T-helper 2 cell (primary cell): ENCODE data around the gene MXI1.
"Not testable (repeated sequence)": the region's sequence is repeated elsewhere in the genome, so short reads cannot be mapped to it uniquely, and the experiment has no call there.

Source experiments
- DNase-seq, 5 experiments: peaks; one replicate each; pipeline versions ENCODE4 v3.0.0 to v3.0.0-alpha.2; 2012 to 2022

MXI1 gene

GRCh38 chr10:110242511-110242910 is 35.1 kb downstream of the MXI1 start:
- no peak for DNase-seq

- no peak for DNase-seq
Observed at GRCh38 chr10:110244550-110244949, 37.1 kb downstream of the MXI1 start.

- DNase-seq: not testable (repeated sequence)
Observed at GRCh38 chr10:110247833-110248232, 40.4 kb downstream of the MXI1 start.

- DNase-seq: peak in 1 of 5 experiments; percentile 44
Observed at GRCh38 chr10:110249489-110249888, 42.1 kb downstream of the MXI1 start.

DNA sequence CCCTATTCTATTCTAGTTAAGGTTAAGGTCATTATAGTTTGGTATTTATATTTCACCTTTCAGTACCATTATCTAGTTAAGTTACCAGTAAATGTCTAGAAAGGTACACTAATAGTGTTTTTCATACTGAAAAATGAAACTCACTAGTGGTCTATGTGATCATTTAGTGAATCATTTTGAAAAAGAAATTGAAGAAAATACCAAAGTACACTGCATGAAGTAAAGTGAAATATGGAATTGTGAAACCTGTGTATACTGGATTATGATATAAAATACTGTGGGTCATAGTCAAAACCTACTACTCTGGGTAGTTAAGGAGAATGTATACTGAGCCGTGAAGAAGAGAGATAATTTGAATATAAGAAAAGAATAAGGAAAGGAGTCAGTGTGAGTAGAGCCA is 44.0 kb downstream of the MXI1 start:
- DNase-seq: peak in 1 of 5 experiments; percentile 38

DNA sequence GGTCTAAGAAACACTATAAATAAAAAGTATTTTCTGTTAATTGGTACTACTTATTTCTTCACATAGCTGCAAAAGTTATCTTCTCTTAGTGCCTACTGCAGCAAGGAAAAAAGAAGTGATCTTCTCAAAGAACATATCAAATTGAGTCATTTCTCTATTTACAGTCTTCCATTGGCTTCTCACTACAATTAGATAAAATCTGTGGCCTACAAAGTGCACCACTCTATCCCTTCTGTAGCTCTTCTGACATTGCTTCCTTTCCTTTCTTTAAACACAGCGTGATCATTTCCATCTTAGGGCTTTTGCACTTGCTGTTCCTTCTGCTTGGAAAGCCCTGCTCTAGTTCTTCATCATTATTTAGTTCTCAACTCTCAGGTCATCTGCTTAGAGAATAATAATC is 44.7 kb downstream of the MXI1 start:
- peak in 1 of 5 experiments; percentile 79 for DNase-seq

DNA sequence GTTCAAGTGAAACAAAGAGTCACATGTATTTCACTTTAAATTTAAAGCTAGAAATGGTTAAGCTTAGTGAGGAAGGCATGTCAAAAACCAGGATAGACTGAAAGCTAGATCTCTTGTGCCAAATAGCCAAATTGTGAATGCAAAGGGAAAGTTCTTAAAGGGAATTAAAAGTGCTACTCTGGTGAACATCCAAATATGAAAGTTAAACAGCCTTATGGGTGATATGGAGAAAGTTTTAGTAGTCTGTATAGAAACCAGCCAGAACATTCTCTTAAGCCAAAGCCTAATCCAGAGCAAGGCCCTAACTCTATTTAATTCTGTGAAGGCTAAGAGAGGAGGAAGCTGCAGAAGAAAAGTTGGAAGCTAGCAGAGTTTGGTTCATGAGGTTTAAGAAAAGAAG is 47.1 kb downstream of the MXI1 start:
- no peak for DNase-seq

GRCh38 chr10:110258542-110258941 is 51.1 kb downstream of the MXI1 start:
- no peak for DNase-seq

GRCh38 chr10:110259317-110259716 is 51.9 kb downstream of the MXI1 start:
- DNase-seq: no peak

GRCh38 chr10:110260746-110261477 is 53.5 kb downstream of the MXI1 start:
- DNase-seq: no peak

DNA sequence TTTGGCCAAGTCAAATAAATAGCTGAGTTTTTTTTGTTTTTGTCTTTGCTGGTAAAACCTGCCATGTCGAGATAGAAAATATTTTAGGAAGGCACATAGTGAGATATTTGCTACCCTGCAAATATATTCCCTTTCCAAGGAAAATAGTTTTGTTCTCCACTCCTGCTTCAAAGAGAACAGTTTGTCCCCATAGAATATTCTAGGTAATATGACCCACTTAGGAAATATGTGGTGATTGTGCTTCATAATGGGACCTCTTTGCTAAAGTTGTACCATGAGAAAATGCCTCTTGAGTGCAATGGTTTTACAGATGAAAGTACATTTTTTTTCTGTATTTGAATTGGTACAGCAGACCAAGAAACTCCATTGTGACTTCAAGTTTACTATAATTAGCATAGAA is 55.8 kb downstream of the MXI1 start:
- DNase-seq: no peak

DNA sequence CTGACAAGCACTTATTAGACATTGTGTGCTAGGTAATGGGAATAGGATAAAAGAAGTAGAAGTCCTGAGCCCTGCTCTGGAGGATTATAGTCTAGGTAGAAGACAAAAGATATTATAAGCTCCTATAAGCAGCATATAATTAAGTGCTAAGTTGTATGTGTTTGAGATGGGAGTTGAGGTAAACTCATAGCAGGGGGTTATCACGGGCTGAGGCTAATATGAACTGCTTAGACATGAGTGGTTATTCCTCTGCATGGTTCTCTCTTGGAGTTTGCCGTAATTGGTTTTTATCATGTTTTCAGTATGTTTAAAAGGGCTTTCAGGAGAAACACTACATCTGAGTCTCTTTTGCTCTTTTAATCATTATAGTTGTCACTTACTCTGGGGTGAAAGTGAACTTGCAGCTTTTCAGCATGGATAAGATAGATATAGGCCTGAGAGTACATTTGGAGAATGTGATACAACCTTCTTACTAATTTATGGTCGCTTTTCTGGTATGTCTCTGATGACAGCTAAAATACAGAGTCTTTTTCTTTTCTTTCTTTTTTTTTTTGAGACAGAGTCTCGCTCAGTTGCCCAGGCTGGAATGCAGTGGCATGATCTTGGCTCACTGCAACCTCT is 58.3 kb downstream of the MXI1 start:
- no peak for DNase-seq

GRCh38 chr10:110267276-110267675 is 59.9 kb downstream of the MXI1 start:
- no peak for DNase-seq

DNA sequence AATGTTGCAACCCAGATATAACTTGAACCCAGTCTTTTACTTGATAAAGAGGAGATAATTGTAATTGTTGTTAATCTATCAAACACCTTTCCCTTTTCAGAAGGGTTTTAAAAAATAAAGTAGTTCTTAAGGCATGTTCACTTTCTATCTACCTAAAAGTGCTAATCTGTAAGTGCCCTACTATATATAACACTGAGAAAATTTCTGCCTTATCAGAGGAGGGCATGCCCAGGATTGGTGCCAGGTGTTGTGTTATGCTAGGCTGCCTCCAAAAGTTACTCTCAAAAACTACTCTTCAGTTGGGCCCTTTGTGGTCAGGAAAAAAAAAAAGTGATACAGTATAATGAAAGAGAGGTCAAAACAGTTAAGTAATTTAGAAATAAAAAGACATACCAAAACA is 61.0 kb downstream of the MXI1 start:
- no peak for DNase-seq

- no peak for DNase-seq
Observed at GRCh38 chr10:110268971-110269370, 61.6 kb downstream of the MXI1 start.

DNA sequence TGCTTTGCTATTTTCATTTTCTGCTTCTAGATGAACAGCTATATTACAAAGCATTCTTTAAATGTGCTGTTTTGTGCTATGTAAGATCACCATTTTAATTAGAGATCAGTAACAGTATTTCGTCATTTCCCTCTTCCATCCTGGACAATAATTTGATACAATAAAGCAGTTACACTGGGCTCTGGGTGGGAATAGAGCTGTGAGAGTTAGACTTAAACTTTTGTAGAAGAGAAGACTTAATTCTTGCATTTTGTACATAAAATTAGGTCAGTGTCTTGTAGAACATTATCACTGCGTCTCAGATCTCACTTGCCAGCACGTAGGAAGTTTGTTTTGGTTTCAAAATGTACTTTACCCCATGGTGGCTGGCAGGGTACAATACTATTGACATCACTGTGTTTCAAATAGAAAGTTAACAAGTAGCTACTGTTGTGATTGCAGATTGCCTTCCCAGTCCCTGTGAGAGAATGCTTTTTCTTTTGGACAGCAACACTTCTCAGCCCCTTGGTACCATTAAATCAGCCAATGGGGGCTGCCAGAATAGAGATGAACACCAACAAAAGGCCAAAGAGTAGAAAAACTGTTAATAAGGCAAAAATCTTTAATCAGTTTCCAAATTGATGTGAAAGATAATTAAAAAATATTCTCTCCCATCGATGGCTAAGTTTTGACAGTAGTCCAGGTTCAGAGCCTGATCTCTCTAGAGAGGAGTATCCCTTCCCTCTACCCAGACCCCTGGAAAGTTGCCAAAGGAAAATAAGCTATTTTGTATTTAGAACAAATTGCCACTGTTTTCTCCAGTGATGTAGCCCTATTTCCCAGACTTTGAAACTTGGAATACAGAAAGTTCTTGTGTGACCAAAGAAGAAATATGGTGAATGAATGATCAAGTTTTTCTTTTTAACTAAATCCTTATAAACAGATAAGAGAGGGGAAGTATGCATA is 62.2 kb downstream of the MXI1 start:
- peak in 2 of 5 experiments; percentile 19 to 62 for DNase-seq

DNA sequence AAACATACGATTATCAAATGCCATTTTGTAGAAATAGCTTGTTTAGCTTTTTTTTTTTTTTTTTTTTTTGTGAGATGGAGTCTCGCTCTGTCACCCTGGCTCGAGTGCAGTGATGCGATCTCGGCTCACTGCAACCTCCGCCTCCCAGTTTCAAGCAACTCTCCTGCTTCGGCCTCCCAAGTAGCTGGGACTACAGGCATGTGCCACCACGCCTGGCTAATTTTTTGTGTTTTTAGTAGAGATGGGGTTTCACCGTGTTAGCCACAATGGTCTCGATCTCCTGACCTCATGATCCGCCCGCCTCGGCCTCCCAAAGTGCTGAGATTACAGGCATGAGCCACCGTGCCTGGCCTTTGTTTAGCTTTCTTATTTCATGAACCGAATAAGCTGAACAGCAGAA is 65.6 kb downstream of the MXI1 start:
- not testable (repeated sequence) for DNase-seq

DNA sequence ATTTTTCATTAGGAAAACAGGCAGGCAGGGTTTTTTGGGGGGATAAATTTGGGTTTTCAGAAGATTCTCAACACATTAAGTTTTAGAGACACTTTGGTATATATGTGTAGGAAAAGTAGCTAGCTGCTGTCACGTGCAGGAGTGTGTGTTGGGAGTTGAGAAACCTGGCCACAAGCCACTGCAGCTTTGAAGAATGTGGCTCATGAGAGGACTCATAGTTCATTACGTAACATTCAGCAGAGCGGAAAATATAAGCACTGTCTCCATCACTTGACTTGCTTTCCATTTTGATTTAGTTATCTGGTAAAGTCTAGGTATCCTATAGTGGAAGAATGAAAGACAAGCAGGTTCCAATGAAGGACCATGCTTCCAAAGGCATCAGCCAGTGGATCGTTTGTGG is 66.1 kb downstream of the MXI1 start:
- peak in 1 of 5 experiments; percentile 38 for DNase-seq

GRCh38 chr10:110274072-110274627 is 66.7 kb downstream of the MXI1 start:
- DNase-seq: no peak

DNA sequence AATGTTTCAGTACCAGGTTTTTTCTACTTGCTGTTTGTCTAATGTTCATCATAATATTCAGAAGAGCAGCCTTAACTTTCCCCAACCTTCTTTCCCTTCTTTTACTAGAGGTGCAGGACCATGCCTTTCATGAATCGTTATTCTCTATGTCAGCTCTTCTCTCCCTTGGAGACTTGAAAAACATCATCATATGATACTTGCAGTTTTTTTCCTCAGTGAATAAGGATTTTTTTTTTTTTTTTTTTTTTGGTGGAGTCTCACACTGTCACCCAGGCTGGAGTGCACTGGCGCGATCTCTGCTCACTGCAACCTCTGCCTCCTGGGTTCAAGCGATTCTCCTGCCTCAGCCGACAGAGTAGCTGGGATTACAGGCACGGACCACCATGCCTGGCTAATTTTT is 67.2 kb downstream of the MXI1 start:
- no peak for DNase-seq

GRCh38 chr10:110275128-110275729 is 67.8 kb downstream of the MXI1 start:
- peak in 2 of 5 experiments; percentile 16 to 44 for DNase-seq

DNA sequence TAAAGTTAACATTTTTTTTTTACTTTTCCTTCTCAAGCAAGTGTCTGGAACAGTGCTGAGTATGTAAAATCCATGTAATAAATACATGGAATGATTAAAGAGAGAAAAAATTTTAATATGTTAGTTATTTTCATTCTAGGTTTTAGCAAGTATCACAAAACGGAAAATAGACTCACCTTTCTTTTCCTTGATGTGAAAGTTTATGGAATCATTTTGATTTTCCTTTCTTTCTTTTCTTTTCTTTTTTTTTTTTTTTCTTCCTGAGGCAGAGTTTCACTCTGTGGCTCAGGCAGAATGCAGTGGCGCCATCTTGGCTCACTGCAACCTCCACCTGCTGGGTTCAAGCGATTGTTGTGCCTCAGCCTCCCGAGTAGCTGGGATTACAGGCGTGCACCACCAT is 69.2 kb downstream of the MXI1 start:
- no peak for DNase-seq

DNA sequence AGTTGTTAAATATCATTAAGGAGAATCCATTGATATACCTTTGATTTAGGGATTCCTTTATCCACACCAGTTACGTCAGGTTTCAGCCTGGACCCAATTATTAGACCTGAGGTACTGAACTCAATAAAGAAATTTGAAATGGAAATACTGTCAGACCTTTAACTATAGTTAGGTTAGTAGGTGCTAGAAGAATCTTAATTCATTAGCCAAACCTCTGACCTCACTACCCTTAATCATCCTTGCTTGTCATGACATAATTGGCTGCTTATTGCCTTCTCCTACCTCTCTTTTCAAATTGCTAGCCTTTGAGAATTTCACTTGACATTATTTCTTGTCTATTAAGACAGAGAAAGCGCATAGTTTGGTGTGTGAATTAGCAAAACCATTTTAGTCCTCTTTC is 70.2 kb downstream of the MXI1 start:
- DNase-seq: no peak
